ENCODE measurements around the gene RPS6KB1.
A peak's percentile ranks its signal among the peaks of the same experiment; 100 is the strongest.

RPS6KB1 gene

DNA sequence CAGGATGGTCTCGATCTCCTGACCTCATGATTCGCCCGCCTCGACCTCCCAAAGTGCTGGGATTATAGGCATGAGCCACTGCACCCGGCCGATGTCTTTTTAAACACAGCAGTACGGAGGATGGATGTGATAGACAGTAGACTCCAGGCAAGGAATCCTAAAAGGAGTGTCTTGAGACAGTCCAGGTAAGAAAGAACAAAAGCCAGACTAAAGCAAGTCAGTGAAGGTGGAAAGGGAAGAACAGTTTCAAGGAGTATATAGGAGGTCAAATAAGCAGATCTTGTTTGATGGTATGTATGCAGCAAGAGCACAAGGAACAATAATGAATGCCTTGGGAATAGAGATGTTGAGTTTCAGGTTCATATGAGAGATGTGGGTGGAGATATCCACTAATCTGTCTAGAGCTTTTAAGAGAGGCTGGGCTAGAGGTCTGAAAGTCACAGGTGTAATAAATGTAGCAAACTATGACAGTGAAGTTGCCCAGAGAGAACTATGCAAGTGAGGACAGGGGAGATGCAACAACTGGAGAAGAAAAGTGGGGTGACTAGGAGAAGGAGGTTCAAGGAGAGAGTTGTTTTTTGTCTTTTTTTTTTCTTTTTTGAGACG is 4.7 kb upstream of the RPS6KB1 start:
- Histone ChIP-seq H3K9ac (ENCODE audit: low read length) (no peak overlapping the region), H2AFZ (ENCODE audit: low read depth, low read length, severe bottlenecking) (no peak overlapping the region), H3K9me2 (replicated peaks; ENCODE audit: insufficient read depth, low read length) (no peaks in the 10 kb centered on the region), H3K4me3 (ENCODE audit: insufficient read depth, low read length, poor library complexity, severe bottlenecking) (no peak overlapping the region), H3K27ac (ENCODE audit: low read depth, low read length) (no peak overlapping the region), H4K20me1 (ENCODE audit: low read depth, low read length) (no peaks in the 10 kb centered on the region), H3K79me2 (ENCODE audit: insufficient read depth, low read length) (peaks cover 21% of the 10 kb centered on the region), H3K36me3 (ENCODE audit: low read length) (no peaks in the 10 kb centered on the region), H3K27me3 (ENCODE audit: low read length) (no peaks in the 10 kb centered on the region), H3K4me2 (ENCODE audit: low read depth, low read length, poor library complexity, severe bottlenecking) (no peak overlapping the region), H3F3A (ENCODE audit: insufficient read depth) (no peaks in the 10 kb centered on the region), H3K9me3 (ENCODE audit: insufficient read depth, low read length) (no peaks in the 10 kb centered on the region)
- TF ChIP-seq, protein P1, sequence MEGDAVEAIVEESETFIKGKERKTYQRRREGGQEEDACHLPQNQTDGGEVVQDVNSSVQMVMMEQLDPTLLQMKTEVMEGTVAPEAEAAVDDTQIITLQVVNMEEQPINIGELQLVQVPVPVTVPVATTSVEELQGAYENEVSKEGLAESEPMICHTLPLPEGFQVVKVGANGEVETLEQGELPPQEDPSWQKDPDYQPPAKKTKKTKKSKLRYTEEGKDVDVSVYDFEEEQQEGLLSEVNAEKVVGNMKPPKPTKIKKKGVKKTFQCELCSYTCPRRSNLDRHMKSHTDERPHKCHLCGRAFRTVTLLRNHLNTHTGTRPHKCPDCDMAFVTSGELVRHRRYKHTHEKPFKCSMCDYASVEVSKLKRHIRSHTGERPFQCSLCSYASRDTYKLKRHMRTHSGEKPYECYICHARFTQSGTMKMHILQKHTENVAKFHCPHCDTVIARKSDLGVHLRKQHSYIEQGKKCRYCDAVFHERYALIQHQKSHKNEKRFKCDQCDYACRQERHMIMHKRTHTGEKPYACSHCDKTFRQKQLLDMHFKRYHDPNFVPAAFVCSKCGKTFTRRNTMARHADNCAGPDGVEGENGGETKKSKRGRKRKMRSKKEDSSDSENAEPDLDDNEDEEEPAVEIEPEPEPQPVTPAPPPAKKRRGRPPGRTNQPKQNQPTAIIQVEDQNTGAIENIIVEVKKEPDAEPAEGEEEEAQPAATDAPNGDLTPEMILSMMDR (IDR thresholded peaks at IDR 0.05; ENCODE audit: insufficient read depth, low read length, poor library complexity, severe bottlenecking), result no peak
- TF ChIP-seq EZH2phosphoT487 (conservative IDR thresholded peaks at IDR 0.05; ENCODE audit: low read length), result no peak

GRCh38 chr17:59890720-59891119 is 2.2 kb upstream of the RPS6KB1 start:
- no peaks in the 10 kb centered on the region for H3K36me3 ChIP-seq (ENCODE audit: low read length)

GRCh38 chr17:59892251-59892923 is 534 bp upstream of the RPS6KB1 start:
- Histone ChIP-seq H3K27ac (ENCODE audit: low read depth, low read length) (peak overlapping the region; percentile 62), H4K20me1 (ENCODE audit: low read depth, low read length) (peaks cover 8% of the 10 kb centered on the region; the same call in 1 of the 2 replicates), H3K4me3 (ENCODE audit: insufficient read depth, low read length, poor library complexity, severe bottlenecking) (peak overlapping the region; percentile 82), H3F3A (ENCODE audit: insufficient read depth) (no peaks in the 10 kb centered on the region), H2AFZ (ENCODE audit: low read depth, low read length, severe bottlenecking) (peak overlapping the region; percentile 91), H3K79me2 (ENCODE audit: insufficient read depth, low read length) (peaks cover 60% of the 10 kb centered on the region), H3K36me3 (ENCODE audit: low read length) (no peaks in the 10 kb centered on the region), H3K9ac (ENCODE audit: low read length) (peak overlapping the region; percentile 87), H3K27me3 (ENCODE audit: low read length) (no peaks in the 10 kb centered on the region), H3K9me3 (ENCODE audit: insufficient read depth, low read length) (no peaks in the 10 kb centered on the region), H3K9me2 (replicated peaks; ENCODE audit: insufficient read depth, low read length) (no peaks in the 10 kb centered on the region), H3K4me2 (ENCODE audit: low read depth, low read length, poor library complexity, severe bottlenecking) (peak overlapping the region; percentile 80)
- TF ChIP-seq, protein P1 (IDR thresholded peaks at IDR 0.05; ENCODE audit: insufficient read depth, low read length, poor library complexity, severe bottlenecking), result no peak
- no peak for TF ChIP-seq EZH2phosphoT487 (conservative IDR thresholded peaks at IDR 0.05; ENCODE audit: low read length)

More at GRCh38 chr17:59890720-59891119, 2.2 kb upstream of the RPS6KB1 start:
- Histone ChIP-seq H3K9ac (ENCODE audit: low read length) (no peak overlapping the region), H3K79me2 (ENCODE audit: insufficient read depth, low read length) (peaks cover 43% of the 10 kb centered on the region), H3K4me3 (ENCODE audit: insufficient read depth, low read length, poor library complexity, severe bottlenecking) (no peak overlapping the region), H3K9me2 (replicated peaks; ENCODE audit: insufficient read depth, low read length) (no peaks in the 10 kb centered on the region), H3F3A (ENCODE audit: insufficient read depth) (no peaks in the 10 kb centered on the region), H3K27ac (ENCODE audit: low read depth, low read length) (no peak overlapping the region), H3K9me3 (ENCODE audit: insufficient read depth, low read length) (no peaks in the 10 kb centered on the region), H2AFZ (ENCODE audit: low read depth, low read length, severe bottlenecking) (no peak overlapping the region), H4K20me1 (ENCODE audit: low read depth, low read length) (peaks cover 8% of the 10 kb centered on the region; the same call in 1 of the 2 replicates), H3K27me3 (ENCODE audit: low read length) (no peaks in the 10 kb centered on the region), H3K4me2 (ENCODE audit: low read depth, low read length, poor library complexity, severe bottlenecking) (no peak overlapping the region)
- TF ChIP-seq, protein P1 (IDR thresholded peaks at IDR 0.05; ENCODE audit: insufficient read depth, low read length, poor library complexity, severe bottlenecking), result no peak
- TF ChIP-seq EZH2phosphoT487 (conservative IDR thresholded peaks at IDR 0.05; ENCODE audit: low read length), result no peak
